Stimulated activated CD4-positive, alpha-beta T cell treated with anti-CD3 and anti-CD28 coated beads, Interleukin-1b, Interleukin-23, amount 100 ng/mL, for 24 hours (primary cell): Measurements from ENCODE around the gene TMEM182.

Experiments used
- DNase-seq, 4 experiments: peaks; one replicate each; pipeline ENCODE4 v3.0.0-alpha.2; 2020; ENCODE audit warnings: low read depth in 4 of 4, low spot score in 1 of 4

Gene TMEM182

DNA sequence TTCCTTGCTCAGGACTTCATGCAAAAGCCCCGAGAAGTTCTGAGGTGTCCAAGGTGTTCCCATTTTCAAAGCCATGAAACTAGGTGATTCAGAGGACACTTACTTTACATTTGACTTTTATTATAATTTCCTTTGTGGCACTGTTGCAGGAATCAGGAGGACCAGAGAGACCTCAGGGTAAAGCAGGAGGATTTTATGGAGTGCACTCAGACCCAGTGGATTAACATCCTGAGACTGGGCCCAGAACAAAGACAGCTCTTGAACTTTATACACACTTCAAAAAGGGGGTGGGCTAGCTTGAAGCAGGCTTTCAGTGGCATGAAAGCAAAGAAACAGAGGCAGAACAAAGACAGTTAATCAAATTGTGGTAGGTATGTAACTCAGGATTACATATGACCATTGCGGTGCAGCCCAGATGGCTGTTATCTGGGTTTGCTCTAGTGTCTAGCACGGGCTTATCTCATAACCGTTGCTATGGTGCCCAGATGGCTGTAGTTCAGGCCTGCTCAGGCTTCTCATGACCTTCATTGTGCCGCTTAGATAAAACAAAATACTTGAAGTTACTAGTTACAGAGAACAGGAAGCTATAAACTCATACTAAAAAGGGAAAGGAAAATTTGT is 39.4 kb downstream of the TMEM182 start:
- no peak for DNase-seq

DNA sequence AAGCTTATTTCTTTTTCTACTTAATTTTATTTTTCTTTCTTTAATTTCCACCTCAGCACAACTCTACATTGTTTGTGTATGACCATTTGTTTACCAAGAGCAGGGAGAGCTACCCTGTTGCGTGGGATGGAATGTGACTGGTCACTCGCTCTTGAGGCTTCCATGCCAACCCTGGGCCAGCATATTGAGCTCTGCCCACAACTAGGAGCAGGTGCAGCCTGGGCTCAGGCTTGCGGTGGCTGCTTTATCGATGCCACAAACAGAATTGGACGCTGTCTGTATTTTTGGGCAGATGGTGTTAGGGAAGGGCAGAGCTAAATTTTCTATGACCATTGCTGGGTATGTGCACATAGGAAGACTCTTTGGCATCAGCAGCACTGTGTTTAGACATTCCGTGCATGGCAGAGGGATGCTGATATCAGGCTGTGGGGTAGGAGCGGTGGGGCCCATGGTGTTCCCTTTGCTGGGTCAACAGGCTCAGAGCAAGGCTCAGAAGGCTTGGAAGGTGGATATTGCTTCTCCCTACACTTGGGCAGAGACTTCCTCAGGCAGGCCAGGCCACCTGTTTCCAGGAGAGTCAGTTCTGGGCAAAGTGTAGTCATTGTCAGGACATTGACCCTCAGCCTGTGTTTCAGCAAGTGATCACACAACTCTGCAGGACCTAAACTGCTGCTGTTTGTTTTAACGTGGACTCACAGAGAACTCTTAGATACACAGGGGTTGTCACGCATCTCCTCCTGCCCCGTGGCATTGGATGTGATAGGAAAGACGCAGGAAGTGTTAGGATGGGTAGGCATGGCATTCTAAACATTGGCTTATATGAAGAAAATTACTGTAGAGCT is 40.2 kb downstream of the TMEM182 start:
- DNase-seq: no peak

DNA sequence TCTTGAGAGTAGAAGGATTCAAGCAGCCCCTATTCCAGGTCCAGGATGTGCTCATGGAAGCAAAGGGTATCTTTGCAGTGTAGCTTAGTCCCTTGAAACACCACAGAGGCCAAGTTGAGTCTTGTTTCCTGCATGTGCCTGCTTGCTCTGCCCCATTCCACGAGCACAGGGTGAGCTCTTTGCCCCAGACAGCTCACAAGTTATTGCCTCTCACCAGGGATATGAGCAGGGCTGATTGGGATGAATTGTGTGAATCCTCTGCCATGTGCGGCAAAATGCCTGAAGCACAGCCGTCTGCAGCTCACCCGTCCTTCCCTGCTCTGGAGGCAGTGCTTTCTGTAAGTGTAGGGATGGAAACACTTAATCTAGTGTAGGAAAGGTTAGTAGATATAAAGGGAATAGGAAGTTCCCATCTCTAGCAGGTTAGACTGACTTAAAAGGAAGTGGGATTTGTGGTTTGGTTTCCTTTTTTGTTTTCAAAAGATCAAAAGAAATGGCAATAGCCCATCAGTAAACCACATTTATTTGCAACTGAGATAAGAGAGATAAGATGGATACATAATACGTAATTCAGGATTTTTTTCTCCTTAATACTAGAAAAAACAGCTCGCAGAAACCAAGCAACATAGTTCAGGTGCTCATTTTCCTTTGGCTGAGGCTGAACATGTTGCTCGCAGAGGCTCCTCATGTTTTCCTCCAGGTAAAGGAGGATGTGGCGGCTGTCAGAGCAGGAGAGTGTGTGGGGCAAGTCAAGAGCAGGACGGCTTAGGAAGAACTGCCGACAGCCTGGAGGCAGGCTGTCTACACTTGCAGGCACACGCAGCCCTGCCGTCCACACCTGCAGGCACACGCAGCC is 41.4 kb downstream of the TMEM182 start:
- no peak for DNase-seq

DNA sequence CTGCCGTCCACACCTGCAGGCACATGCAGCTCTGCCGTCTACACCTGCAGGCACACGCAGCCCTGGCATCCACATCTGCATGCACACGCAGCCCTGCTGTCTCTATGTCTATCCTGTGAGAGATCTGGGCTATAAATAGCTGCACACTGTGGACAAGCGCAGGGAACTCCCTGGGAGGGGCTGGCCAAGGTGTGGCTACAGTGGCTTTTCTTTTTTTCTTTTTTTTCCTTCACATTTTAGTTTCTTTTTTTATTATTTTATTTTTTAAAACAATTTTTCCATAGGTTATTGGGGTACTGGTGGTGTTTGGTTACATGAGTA is 42.0 kb downstream of the TMEM182 start:
- DNase-seq: no peak

DNA sequence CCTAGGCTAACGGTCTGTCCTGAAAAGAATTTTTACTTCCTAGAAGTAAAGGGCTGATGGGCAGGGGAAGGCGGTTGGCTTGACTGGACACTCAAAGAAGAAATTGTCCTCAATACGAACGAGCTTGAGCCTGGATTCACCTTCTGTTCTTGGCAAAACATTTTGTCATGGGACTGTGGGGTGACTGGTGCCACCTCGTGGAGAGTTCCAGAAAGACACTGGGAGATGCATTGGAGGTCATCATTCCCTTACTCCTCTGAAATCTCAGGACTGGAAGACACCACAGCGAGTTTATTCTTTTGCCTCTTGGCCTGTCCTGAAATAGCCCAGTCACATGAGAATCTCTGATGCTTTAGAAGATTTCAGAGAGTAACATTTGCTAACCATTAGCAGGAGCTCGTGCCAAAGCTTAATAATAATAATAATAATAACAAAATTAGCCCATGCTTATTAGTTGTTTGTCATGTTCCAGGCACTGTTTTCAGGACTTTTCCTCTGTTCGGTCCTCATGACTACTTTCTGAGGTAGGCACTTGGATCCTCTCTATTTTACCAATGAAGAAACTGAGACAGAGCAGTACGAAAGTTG is 44.5 kb downstream of the TMEM182 start:
- peak in 3 of 4 experiments; percentile 13 to 26 (median 14) for DNase-seq

DNA sequence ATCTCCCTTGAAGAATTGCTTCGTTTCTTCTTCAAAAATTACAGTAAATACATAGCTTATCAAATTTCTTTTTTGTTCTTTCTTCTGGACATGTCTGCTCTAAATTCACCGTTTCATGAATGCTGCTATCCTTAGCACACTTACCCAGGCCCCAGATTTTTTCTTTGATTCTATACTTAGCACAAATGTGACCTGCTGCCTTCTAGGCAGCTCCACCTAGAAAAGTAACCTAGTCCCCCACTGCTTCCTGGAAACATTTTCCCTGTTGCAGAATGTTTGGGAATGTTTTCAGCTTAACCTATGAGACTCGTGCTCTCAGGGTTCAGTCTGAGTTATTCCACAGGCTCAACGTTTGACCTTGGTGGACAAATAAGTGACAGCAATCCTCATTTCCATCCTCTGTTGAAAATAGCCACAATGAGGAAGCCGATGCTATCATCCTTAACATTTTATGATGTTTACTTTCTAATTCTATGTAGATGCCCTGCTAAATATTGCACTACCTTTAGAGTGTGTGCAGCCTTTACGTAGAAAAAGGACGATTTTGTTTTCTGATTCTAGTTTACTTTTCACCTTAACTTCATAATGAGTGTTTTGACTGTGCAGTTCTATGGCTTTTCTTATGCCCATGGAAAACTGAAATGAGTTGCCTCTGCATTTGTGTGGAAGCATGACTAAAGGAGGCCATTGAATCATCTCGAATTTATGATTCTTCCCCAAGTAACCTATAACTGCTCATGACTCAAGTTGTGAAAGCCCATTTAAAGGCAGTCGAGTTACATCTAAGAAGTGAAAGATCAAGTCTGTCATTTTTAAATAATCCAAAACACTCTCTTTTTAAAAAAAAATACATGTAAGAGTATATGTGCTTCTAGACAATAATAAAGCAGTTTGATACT is 47.7 kb downstream of the TMEM182 start:
- no peak for DNase-seq

- no peak for DNase-seq
Measured at GRCh38 chr2:102815285-102815684, 53.5 kb downstream of the TMEM182 start.

DNA sequence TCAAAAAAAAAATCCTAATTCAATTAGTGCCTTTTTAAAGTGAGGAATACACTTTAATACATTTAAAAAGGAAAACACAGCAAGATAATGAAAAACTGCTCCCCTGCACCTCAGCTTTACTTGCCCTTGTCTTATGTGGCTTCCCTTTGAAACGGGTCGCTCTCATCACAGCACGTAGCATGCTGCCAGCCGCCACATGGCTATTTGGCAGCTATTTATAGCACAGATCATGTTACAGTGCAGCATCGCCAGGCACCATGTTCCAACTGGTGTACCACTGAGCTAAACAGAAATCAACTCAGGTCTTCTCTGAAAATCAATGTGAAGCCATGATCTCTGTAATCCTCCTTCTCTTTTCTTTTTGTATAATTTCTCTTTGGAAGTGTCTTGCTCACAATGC is 65.1 kb downstream of the TMEM182 start:
- DNase-seq: no peak

GRCh38 chr2:102832789-102833188 is 71.0 kb downstream of the TMEM182 start:
- DNase-seq: no peak

- DNase-seq: no peak
Measured at GRCh38 chr2:102834523-102835273, 72.9 kb downstream of the TMEM182 start.

DNA sequence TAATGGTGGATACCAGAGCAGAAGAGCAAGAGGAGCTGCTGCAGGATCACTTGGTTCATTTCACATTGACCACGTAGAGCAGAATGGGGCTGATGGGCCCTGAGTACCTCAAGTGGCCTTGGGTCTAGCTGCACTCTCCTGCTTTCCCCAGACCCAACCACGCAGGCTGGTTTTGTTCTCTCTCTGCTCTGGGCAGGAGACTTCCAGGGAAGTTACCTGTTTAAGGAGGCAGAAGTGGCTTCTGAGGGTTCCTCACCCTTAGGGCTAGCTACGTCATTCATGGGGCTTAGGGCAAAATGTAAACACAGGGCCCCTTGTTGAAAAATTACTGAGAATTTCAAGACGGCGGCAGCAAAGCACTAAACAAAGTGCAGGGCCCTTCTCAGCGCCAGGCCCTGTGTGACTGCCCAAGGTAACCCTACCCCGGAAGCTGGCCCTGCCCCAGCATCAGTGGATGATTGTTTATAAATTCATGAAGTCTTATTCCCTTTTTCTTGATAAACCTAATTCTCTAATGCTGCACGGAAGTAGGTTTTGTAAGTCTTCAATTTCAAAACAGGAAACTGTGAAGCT is 75.9 kb downstream of the TMEM182 start:
- no peak for DNase-seq

GRCh38 chr2:102839668-102840388 is 78.0 kb downstream of the TMEM182 start:
- DNase-seq: peak in 2 of 4 experiments; percentile 3 to 11

DNA sequence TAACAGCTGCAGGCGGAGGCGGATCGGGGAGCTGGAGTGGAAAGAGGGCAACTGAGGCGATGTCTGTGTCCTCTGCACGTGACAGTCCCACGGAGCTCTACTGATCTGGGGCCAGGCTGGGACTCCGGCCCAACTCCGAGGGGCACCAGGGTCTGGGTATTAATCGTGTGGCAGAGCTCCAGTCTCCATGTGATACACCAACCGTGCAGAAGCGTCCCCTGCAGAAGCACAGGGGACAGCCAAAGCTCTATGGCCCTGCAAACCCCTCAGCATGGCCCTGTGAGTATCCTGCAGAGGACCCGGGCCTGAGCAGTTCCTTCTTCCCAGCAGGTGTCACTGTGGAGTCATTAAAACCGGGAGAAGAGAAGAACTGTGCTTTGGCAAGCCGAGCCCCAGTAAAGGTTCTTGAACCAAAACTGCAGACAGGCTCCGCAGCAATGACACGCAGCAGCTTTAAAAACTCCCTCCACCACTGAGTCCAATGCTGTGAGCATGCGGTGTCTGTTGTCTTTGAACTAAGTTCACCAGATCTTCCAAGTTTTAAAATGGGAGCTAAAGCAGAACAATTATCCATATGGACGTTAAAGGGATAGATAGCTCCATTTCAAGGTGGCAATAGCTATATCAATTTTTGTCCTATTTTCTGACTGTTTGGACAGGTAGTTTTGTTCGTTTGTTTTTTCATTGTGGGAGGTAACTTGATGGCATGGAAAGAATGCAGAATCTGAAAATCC is 79.4 kb downstream of the TMEM182 start:
- DNase-seq: no peak

- no peak for DNase-seq
Measured at GRCh38 chr2:102843764-102844443, 82.1 kb downstream of the TMEM182 start.

DNA sequence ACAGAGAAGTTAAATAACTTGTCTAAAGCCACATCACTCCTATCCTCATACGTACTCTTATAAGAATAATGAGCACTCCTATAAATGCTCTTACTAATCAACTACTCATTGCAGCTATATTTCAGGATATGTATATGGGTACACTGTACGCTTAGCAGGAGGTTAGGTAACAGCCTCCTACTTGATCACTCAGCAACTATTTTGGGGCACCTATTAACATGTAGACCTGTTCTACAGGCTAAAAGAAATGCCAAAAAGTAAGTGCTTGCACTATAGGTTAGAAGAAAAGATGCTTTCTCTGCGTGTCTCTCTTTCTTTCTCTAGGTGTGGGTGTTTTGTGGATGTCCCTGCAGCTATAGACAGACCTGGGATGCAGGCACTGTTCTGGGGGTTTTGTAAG is 83.1 kb downstream of the TMEM182 start:
- no peak for DNase-seq

DNA sequence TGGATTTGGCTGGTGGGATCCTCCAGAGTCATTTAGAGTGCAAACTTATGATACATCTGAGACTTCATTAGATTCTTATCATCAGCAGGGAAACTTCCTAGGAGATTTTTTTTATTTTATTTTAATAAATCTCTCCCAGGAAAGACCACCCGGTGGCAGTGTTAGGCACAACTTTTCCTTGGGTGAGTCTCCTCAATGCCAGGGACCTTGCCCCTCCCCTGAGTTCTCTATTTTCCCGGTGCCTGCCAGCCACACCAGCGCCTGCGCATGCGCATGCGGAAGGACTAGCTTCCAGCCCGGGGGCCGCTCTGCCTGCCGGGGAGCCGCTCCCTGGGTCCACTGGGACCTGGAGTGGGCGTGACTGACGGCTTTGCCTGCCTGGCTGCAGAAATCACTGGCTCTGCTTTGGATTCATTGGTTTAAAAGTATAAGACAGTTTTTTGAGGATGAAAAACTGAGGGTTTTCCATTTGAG is 86.6 kb downstream of the TMEM182 start:
- DNase-seq: peak in 1 of 4 experiments; percentile 16

- DNase-seq: no peak
Measured at GRCh38 chr2:102850888-102851287, 89.1 kb downstream of the TMEM182 start.
